ENCODE data around the gene NGDN.

NGDN gene

DNA sequence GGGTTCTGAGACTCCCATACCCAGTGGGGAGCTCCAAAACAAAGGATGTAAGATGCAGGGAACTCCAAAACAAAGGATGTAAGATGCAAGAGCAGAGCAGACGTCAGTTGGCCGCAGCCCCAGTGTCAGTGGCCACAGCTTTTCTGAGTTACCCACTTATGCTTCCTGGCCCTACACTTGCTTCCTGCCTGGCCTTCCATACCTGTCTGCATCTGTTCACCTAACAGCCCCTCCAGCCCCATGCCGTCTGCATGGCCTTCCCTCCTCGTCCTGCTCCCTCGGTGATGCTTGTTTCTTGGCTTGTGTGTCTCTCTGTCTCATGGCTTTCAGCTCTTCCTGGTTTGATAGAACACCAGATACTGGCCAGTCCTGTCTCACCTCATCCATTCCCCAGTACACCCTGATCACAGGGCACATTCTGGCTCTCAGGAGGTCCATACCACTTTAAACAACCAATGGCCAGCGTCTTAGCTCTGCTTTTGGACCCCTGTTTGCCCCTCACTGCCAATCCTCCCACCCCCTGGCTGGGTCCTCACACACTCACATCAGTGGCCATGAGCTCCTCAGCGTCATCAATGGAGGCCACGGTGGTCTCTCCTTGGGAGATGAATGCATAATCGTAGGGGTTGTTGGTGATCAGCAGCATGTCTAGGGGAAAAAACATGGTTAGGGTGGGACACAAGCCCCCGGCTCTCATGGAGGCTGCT lies 39.3 kb upstream of the NGDN start:
- DNase-seq (ENCODE audit: low read depth), result no peak
- no peak overlapping the region for H3K4me3 ChIP-seq (ENCODE audit: low read depth, low read length)
- TF ChIP-seq CTCF (IDR thresholded peaks at IDR 0.05; ENCODE audit: control insufficient read depth, extremely low read depth, insufficient read depth), result no peak

GRCh38 chr14:23430723-23431085 lies 38.8 kb upstream of the NGDN start:
- no peak for TF ChIP-seq CTCF (IDR thresholded peaks at IDR 0.05; ENCODE audit: control insufficient read depth, extremely low read depth, insufficient read depth)
- DNase-seq (ENCODE audit: low read depth), result no peak
- no peak overlapping the region for H3K4me3 ChIP-seq (ENCODE audit: low read depth, low read length)

DNA sequence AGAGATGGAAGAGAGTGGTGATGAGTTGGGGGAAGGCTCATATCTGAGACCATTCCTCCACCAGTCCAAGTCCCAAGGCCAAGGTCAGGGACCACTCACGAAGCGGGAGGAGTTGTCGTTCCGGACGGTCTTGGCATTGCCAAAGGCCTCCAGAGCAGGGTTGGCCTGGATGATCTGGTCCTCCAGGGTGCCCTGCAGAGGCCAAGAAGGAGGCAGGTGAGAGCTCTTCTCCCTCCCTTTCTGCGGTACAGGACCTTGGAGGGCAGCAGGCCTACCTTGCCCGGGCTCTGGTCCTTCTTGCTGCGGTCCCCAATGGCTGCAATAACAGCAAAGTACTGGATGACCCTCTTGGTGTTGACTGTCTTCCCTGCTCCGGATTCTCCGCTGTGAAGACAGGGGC lies 38.0 kb upstream of the NGDN start:
- no peak overlapping the region for H3K4me3 ChIP-seq (ENCODE audit: low read depth, low read length)
- no peak for DNase-seq (ENCODE audit: low read depth)
- TF ChIP-seq CTCF (IDR thresholded peaks at IDR 0.05; ENCODE audit: control insufficient read depth, extremely low read depth, insufficient read depth), result no peak

DNA sequence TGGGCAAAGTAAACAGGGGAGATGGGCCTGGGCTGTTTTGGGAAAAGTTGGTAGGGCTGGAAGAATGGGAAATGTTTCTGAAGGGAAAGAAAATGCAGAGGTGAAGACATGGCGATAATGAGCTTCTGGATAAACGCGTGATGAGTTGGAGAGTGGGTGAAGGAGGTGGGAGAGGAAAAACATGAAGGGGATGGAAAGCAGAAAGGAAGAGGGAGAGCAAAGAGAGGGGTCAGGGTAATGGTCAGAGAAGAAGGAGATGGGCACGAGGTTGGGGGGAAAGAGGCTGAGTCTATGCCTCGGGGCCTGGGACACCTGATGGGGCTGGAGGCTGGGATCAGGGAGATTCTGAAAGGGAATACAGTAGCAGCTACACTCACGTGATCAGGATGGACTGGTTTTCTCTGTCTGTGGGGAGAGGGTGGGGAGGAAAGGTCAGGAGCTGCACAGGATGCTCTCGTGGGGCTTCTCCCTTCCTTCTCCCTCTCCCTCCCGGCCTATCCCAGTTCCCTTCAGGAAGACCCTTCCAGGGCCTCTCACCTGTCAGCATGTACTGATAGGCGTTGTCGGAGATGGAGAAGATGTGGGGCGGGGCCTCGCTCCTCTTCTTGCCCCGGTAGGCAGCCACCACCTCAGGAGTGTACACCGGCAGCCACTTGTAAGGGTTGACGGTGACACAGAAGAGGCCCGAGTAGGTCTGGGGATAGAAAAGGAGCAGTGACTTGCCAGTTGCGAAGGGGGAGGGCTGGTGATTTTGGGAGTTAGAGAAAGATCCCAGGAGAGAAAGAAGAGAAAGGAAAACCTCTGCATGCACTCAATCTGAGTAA lies 37.2 kb upstream of the NGDN start:
- no peak for TF ChIP-seq CTCF (IDR thresholded peaks at IDR 0.05; ENCODE audit: control insufficient read depth, extremely low read depth, insufficient read depth)
- no peak for DNase-seq (ENCODE audit: low read depth)
- H3K4me3 ChIP-seq (ENCODE audit: low read depth, low read length), result no peak overlapping the region

DNA sequence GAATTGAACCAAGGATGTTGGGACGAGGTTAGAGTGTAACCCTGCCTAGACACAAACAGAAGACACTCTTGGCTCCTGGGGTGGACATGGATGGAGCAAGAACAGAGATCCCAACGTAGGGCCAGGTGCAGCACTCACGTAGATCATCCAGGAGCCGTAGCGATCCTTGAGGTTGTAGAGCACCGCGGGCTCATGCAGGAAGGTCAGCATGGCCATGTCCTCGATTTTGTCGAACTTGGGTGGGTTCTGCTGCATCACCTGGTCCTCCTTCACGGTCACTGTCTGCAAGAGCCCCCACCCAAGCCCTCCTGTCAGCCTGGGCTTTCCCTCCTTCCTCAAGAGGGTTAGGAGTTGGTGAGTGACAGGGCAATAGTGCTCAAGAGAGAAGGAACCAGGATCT lies 36.6 kb upstream of the NGDN start:
- TF ChIP-seq CTCF (IDR thresholded peaks at IDR 0.05; ENCODE audit: control insufficient read depth, extremely low read depth, insufficient read depth), result no peak
- no peak for DNase-seq (ENCODE audit: low read depth)
- H3K4me3 ChIP-seq (ENCODE audit: low read depth, low read length), result no peak overlapping the region

- no peak for TF ChIP-seq CTCF (IDR thresholded peaks at IDR 0.05; ENCODE audit: control insufficient read depth, extremely low read depth, insufficient read depth)
- DNase-seq (ENCODE audit: low read depth), result no peak
- no peak overlapping the region for H3K4me3 ChIP-seq (ENCODE audit: low read depth, low read length)
These were observed 36.0 kb upstream of the NGDN start for GRCh38 chr14:23433457-23433856.

Measured in LNCaP clone FGC (cell line).